IPS-18c (cell line): Measurements from ENCODE around the gene HCFC1R1.

ENCODE experiments used
- H3K4me3 ChIP-seq: 2 replicates; pipeline ENCODE4 v1.7.0; 2013; ENCODE audit warnings: low read depth, mild to moderate bottlenecking, low read length, moderate library complexity; ENCODE audit not compliant: insufficient read depth
- H3K9me3 ChIP-seq: one replicate; pipeline ENCODE4 v1.6.1; 2013; ENCODE audit warnings: mild to moderate bottlenecking, low read length, moderate library complexity; ENCODE audit not compliant: control insufficient read depth, insufficient read depth

The HCFC1R1 gene

DNA sequence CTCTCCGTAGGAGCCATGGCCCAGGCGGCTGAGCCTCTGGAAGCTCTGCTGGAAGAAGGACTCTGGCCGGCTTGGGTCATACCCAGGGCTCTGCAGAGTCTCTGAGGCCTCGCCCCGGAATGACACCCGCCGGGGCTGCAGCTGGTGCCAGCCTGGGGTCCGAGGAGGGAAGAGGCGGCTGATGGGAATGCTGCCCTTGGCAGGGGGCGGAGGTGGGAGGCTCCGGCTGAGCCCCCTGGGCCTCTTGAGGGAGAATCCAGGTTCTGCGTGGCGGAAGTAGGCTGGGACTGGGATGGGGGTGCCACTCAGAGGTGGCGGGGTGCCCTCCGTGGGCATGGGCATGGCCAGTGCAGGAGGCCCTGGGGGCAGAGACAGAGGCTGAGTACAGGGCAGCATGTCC lies 47.1 kb downstream of the HCFC1R1 start:
- H3K4me3 ChIP-seq, result no peak overlapping the region
- H3K9me3 ChIP-seq, result peaks cover 4% of the 10 kb centered on the region

DNA sequence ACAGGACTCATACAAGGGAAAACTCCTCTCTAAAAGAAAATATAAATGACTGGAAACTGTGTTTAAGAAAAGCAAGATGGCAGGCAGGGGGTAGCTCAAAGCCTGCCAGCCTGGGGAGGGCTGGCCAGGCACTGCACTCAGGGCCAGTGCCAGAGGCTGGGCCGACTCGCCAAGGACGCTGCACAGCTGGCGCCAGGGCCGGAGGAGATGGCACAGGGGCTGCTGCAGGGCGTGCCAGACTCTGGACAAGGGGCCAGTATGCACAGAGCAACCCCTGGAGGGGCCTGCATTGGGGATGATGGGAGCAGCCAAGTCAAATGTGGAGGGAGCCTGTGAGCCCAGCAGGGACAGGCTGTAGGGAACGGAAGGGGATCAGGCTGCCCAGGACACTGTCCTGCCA lies 47.5 kb downstream of the HCFC1R1 start:
- peaks cover 2% of the 10 kb centered on the region for H3K9me3 ChIP-seq
- no peak overlapping the region for H3K4me3 ChIP-seq

DNA sequence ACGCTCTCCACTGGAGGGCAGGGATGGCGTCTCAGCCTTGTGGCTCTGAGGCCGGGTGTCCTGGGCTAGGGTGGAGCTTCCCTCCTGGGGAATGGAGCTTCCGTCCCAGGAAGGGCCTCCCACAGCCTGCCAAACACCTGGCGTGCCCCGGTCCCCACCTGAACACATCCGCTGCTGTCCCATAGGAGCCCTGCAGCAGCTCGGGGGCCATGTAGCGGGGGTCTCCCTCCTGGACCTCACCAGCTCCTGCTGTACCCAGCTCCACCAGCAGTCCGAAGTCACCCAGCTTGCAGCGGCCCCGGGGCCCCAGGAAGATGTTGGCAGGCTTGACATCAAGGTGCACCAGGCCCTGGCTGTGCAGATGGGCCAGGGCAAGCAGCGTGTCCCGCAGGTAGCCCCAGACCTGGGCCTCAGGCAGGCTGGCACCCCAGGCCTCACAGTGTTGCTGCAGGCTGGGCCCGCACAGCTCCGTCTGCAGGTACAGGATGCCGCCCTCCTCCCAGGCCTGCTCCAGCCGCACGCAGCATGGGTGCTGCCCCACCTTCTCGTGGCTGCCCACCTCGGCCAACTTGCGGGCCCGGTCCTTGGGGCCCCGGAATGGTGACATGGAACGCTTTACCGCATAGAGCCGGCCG lies 48.5 kb downstream of the HCFC1R1 start:
- Histone ChIP-seq H3K4me3 (no peak overlapping the region), H3K9me3 (peaks cover 2% of the 10 kb centered on the region)

DNA sequence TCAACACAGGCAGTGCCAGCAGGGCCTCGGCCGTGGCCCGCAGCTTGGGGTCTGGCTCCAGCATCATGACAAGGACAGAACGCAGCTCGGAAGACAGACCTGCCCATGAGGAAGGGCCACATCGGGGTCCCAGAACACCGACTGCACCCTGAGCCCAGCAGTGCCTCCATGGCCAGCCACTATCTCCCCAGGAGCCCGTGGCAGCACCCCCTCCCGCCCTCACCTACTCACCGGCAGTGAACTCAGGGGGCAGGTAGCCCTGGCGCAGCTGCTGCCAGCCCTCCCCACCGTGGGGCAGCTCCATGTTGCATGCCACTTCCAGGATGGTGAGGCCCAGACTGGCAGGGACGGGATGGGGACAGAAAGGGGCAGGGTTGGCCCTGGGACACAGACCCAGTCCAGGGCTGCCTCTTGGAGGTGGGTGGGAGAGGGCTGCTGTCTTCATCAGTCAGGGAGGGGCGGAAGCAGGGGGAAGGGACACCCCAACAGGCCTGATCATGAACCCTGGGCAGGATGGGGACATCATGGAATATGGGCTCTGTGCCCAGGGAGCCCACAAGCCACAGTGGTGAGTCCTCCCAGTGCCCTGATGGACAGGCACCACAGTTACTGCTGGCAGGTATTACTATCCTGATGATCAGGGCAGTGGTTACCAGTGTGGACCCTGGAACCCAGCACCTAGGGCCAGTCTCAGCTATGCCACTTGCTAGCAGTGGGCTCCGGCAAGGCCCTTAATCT lies 49.3 kb downstream of the HCFC1R1 start:
- Histone ChIP-seq H3K4me3 (no peak overlapping the region), H3K9me3 (peaks cover 2% of the 10 kb centered on the region)

DNA sequence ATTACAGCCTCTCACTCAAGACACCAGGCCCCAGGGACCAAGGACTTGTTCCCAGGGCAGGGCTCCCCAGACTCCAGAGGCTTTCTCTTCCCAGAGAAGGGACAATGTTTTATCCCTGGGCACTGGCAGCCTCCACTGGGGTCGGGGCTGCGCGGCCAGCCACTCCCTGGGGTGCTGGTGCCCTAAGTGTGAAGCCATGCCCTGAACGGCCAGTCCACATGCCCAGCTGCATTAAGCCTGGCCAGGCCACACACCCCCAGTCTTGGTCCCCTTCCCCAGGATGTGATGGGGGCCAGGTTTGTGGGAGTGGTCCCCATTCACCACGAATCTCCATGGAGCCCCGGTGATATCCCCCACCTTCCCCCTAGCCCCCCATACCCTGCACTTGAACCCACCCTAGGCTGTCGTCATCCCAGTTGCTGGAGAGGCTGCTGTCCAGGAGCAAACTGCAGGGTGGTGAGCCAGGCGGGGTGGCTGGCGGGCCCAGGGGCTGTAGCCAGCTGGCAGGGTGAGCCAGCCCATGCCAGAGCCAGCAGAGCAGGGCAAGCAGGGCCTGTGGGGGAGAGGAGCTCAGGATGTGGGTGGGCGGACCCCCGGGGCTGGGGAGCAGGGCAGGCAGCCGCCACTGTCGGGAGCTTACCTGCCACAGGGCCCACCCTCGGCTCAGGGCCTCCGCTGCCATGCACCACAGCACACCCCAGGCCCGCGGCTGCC lies 50.0 kb downstream of the HCFC1R1 start:
- Histone ChIP-seq H3K4me3 (no peak overlapping the region), H3K9me3 (peaks cover 2% of the 10 kb centered on the region)

DNA sequence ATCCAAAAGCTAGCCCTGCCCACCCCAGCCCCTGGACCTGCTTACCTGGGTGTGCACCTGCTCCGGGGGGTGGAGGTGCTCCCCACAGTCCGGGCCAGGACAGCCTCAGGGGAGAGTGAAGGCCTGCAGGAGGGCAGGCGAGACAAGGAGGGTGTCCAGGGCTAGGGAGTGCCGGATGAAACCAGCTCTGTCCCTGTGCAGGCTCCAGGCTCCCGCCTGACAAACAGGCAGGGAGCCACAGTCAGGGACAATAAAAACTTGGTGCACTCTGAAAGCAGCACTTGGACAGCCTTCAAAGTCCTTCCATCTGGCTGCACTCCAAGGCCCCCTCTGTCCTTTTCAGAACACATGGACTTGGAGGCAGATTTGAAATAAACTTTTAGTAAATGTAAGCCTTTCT lies 50.6 kb downstream of the HCFC1R1 start:
- Histone ChIP-seq H3K9me3 (peaks cover 2% of the 10 kb centered on the region), H3K4me3 (no peak overlapping the region)
